ENCODE measurements around the gene YPEL2.

The YPEL2 gene

DNA sequence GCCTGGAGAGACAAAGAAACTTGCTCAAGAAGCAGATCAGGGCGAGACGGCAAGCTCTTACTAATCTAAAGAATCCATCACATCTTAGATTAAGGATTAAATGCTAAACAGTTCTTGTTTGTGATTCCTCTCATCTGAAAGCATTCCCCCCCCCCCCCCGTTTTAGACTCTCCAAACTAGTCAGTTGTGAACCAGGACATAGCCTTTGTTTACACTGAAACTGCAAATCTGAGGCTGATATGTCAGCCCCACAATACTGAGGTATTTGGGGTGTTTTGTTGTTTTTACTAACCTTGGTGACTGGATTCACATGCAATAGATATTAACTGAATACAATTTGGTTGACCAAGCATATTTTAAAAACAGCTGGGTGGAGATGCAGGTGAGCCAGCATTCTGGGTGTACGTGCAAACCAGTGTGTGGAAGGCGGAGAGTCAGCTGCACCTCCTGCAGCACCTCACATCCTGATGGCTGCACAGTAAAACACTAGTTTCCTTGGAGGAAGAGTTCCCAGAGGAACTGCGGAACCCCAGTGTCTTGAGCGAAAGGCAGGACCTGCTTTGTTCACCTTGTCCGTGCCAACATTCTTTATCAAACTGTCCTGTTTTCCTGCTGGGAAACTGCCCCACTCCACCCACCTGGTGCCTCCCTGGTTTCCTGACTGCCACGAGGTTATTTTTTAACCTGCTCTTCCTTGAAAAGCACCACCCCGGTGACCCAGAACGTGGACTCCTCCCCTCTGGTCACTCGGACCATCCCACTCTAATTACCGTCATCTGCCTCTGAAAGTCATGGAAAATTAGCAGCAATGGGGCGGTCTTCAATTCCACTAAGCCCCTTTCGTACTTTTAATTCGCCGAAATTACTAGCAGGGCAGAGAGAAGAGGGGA lies 1.2 kb upstream of the YPEL2 start:
- peak; percentile 92 for DNase-seq (ENCODE audit: low spot score)

- DNase-seq (ENCODE audit: low spot score) = no peak
Measured at GRCh38 chr17:59331929-59332748, 684 bp downstream of the YPEL2 start.

- DNase-seq (ENCODE audit: low spot score) = peak; percentile 62
Measured at GRCh38 chr17:59332749-59333377, 1.4 kb downstream of the YPEL2 start.

DNA sequence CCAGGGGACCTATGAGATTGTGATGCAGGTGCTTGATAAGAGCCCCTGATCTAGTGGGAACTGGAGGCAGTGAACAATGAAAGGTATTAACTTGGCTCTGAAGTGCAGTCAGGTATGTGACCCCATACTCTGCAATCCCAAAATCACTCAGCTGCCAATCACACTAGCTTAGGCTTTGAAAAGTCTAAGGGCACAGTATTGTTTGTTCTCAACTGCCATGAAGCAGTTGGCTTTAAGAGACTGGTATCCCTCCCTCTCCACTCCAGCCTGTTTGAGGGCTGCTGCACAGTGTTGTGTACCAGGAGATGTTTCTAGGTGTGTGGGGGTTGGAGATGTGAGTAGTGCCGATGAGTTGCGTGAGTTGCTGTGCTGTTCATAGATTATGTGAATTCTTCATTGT lies 2.4 kb downstream of the YPEL2 start:
- no peak for DNase-seq (ENCODE audit: low spot score)

- DNase-seq (ENCODE audit: low spot score) = no peak
Measured at GRCh38 chr17:59335685-59336084, 4.2 kb downstream of the YPEL2 start.

- DNase-seq (ENCODE audit: low spot score) = no peak
Measured at GRCh38 chr17:59337741-59338299, 6.4 kb downstream of the YPEL2 start.

- no peak for DNase-seq (ENCODE audit: low spot score)
Measured at GRCh38 chr17:59338498-59338897, 7.0 kb downstream of the YPEL2 start.

DNA sequence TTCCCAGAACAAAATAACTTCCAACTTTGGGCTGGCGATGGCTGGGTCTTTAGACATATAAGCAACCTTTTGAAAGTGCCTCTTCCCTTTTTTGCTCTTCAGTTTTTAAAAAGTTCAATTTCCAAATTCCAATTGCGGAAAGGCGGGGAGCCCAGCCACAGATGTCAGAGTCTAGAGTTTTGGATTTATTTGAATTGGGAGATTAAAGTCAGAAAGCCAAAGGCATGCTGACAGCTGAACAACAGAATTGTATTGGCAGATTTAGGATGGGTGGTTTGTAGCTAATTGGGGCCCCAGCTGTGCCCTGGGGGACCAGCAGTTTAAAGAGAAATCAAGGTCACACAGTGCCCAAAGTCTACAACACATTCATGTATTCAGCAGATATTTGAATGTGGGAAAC lies 10.5 kb downstream of the YPEL2 start:
- no peak for DNase-seq (ENCODE audit: low spot score)

DNA sequence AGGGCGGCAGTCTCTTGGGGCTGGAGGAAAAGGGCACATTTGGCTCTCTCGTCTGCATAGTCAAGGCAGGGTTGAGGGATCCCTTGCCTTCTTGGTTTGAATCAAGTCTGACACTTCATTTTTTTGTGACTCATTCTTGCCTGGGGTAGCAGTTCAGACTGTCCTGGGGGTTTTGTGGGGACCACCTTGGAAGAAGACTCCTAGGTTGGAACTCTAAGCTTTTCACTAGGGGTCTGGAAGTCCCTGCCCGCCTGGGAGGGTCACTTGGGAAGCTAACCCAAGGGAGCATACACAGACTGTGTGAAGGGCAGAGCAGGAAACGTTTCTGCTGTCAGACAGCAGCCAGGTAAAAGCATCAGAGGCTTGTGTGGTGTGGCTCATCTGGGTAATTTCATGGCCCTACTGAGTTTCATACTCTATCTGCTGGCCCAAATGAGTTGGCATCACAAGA lies 11.3 kb downstream of the YPEL2 start:
- no peak for DNase-seq (ENCODE audit: low spot score)

GRCh38 chr17:59345476-59345875 lies 14.0 kb downstream of the YPEL2 start:
- DNase-seq (ENCODE audit: low spot score) = no peak

- DNase-seq (ENCODE audit: low spot score) = no peak
Measured at GRCh38 chr17:59346341-59346740, 14.9 kb downstream of the YPEL2 start.

- no peak for DNase-seq (ENCODE audit: low spot score)
Measured at GRCh38 chr17:59346876-59347407, 15.5 kb downstream of the YPEL2 start.

DNA sequence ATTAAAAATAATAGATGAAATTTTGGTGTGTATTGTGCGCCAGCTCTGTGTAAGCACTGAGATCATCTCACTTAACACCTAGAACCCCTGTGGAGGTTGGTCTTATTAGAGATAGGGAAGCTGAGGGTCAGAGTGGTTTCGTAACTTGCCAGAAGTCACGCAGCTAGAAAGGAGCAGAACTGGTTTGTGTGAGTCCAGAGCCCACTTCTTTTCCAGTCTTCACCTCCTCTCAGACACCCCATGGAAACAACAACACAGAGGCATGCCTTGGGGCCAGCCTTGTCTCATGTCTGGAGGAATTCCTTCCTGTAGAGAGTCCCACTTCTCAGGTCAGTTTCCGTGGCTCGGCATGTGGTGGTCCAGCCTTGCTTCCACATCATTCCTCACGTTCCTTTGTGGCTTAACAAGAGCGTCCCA lies 16.5 kb downstream of the YPEL2 start:
- DNase-seq (ENCODE audit: low spot score) = no peak

DNA sequence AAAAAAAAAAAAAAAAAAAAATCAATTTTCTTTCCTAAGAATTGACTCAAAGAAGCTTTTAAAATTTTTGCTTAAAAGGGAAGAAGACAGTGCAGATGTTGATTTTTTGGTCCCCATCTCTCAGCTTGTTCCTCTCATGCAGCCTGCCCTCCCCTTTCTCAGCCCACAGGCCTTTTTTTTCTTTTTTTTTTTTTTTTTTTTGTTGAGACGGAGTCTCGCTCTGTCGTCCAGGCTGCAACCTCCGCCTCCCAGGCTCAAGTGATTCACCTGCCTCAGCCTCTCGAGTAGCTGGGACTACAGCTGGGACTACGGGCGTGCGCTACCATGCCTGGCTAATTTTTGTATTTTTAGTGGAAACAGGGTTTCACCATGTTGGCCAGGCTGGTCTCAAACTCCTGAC lies 17.7 kb downstream of the YPEL2 start:
- DNase-seq (ENCODE audit: low spot score) = peak; percentile 53

- DNase-seq (ENCODE audit: low spot score) = no peak
Measured at GRCh38 chr17:59353106-59353854, 21.8 kb downstream of the YPEL2 start.

DNA sequence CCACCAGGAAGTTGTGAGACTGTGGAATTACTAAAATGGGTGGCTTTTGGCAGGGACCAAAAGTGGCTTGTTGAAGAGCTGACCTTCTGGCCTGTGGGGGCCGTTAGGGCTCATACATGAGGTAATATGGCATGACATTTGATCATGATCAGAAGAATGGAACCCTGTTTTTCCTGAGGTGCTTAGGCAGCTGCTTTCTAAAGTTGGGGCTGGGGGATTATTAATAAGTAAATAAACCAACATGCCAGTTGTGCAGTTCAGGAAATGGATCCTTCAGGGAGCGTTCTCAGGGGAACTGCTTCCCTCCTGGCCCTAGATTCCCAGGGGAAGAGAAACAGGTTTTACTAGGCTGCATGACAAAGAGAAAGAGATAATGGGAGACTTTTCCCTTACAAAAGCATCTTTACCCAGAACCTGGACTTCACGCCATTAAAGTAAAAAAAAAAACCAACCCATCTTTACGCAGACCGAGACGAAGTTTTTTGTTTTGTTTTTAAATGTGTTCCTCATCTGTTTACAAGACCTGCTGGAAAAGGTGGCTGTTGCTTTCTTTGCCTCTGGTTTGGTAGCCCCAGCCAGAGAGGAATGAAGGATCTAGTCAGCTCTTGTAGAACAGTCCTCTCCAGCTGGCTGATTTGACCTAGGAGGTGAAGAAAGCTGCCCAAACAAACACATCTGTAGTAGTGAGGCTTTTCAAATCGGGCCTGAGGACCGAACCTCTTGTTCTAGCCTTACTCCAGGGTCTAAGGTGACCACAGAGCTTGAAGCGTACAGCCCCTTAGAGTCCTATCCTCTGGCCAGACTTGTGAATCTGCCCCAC lies 22.7 kb downstream of the YPEL2 start:
- DNase-seq (ENCODE audit: low spot score) = no peak

GRCh38 chr17:59355030-59355701 lies 23.7 kb downstream of the YPEL2 start:
- no peak for DNase-seq (ENCODE audit: low spot score)

GRCh38 chr17:59355702-59356325 lies 24.4 kb downstream of the YPEL2 start:
- no peak for DNase-seq (ENCODE audit: low spot score)

DNA sequence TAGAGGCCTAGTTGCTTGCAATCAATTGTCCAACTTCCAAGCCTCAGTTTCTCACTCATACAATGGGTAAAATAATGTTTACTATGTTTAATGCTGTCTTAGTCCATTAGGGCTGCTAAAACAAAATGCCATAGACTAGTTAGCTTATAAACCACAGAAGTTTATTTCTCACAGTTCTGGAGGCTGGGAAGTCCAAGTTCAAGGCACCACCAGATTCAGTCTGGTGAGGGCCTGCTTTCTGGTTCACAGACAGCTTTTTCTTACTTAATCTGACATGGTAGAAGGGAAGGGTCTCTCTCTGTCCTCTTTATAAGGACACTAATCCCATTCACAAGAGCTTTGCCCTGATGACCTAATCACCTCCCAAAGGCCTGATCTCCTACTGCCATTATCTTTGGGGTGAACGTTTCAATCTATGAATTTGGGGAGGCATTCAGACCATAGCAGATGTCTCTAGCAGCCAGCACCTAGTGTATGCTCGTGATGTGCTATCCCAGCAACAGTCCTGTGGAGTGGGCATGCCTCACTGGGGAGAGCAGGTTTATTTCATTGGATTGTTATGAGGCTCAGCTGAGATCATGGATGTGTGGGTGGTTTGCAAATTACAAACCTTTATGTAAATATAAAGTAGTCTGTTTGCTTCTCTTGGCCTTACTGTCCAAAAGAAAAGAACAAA lies 25.2 kb downstream of the YPEL2 start:
- no peak for DNase-seq (ENCODE audit: low spot score)

All from kidney tubule cell (primary cell).